Measurements from ENCODE around the gene CNPY4.

GRCh38 chr7:100105534-100105933 is 13.9 kb upstream of the CNPY4 start:
- TF ChIP-seq CTCF (conservative IDR thresholded peaks at IDR 0.05; ENCODE audit: low read length) (no peak), EZH2phosphoT487 (IDR thresholded peaks at IDR 0.05; ENCODE audit: borderline replicate concordance) (no peak)

Data from Loucy (cell line).